NCI-H2196 (cell line): ENCODE data around the gene UBXN2A.
"Not testable (repeated sequence)": the region's sequence is repeated elsewhere in the genome, so short reads cannot be mapped to it uniquely, and the experiment has no call there.

ENCODE experiments used
- DNase-seq: peaks from one replicate; lab custom pipeline; 2025; ENCODE audit not compliant: unreplicated experiment; lab: John Stamatoyannopoulos, UW

The UBXN2A gene

GRCh38 chr2:24043133-24043532 is 102.9 kb downstream of the UBXN2A start:
- not testable (repeated sequence) for DNase-seq

GRCh38 chr2:24045511-24046508 is 105.5 kb downstream of the UBXN2A start:
- no peak for DNase-seq

- no peak for DNase-seq
Measured at GRCh38 chr2:24046599-24046929, 106.3 kb downstream of the UBXN2A start.

GRCh38 chr2:24046930-24047702 is 106.9 kb downstream of the UBXN2A start, which contains the start of gene WDCP:
TSS of gene WDCP (minus strand) at chr2:24047391. CDS start at chr2:24039494, 7,897 bp downstream.
- DNase-seq, result peak; percentile 96

- DNase-seq, result no peak
Measured at GRCh38 chr2:24047703-24048033, 107.4 kb downstream of the UBXN2A start.

- peak; percentile 20 for DNase-seq
Measured at GRCh38 chr2:24048769-24049484, 108.7 kb downstream of the UBXN2A start.

GRCh38 chr2:24049485-24050021 is 109.3 kb downstream of the UBXN2A start, which contains the start of gene FKBP1B:
TSS of gene FKBP1B (plus strand) at chr2:24049741. CDS start at chr2:24049850, 109 bp downstream.
- DNase-seq, result peak; percentile 35

- DNase-seq, result peak; percentile 2
Measured at GRCh38 chr2:24050041-24050979, 110.0 kb downstream of the UBXN2A start.

GRCh38 chr2:24051833-24052232 is 111.6 kb downstream of the UBXN2A start:
- DNase-seq, result no peak

- DNase-seq, result no peak
Measured at GRCh38 chr2:24052951-24053350, 112.7 kb downstream of the UBXN2A start.
